ENCODE results near the gene PEX10.

Gene PEX10

GRCh38 chr1:2372551-2373490, 39.5 kb downstream of the PEX10 start:
- no peak for DNase-seq

GRCh38 chr1:2368053-2368744, 44.2 kb downstream of the PEX10 start:
- DNase-seq: no peak

- DNase-seq: no peak
Observed at GRCh38 chr1:2363847-2364513, 48.4 kb downstream of the PEX10 start.

GRCh38 chr1:2360588-2361364, 51.6 kb downstream of the PEX10 start:
- no peak for DNase-seq

- no peak for DNase-seq
Observed at GRCh38 chr1:2358651-2359640, 53.4 kb downstream of the PEX10 start.

- DNase-seq: no peak
Observed at GRCh38 chr1:2358072-2358471, 54.3 kb downstream of the PEX10 start.

GRCh38 chr1:2356911-2357845, 55.2 kb downstream of the PEX10 start:
- DNase-seq: no peak

GRCh38 chr1:2356401-2356800, 56.0 kb downstream of the PEX10 start:
- DNase-seq: no peak

- DNase-seq: no peak
Observed at GRCh38 chr1:2355373-2356261, 56.7 kb downstream of the PEX10 start.

- no peak for DNase-seq
Observed at GRCh38 chr1:2354511-2355372, 57.6 kb downstream of the PEX10 start.
